Aorta (tissue), 5 donors: ENCODE results near the gene C4orf46. TPM values are rescaled to one million over a fixed set of nuclear protein-coding genes. Genes with fewer than 3 reads are reported as not detected.

ENCODE experiments used
- ATAC-seq: fragments of 200-7000 bp; cut with Tn5 transposase; one replicate; pipeline ENCODE4 v1.9.1; 2022; ENCODE audit warnings: moderate library complexity; ENCODE audit not compliant: low FRiP score
- DNase-seq, 2 donors: peaks; one replicate each; pipeline ENCODE4 v3.0.0-alpha.2; 2020
- H3K27ac ChIP-seq, 2 donors: one replicate each; pipeline ENCODE4 v1.5.1; 2013; ENCODE audit warnings: low read length in 2 of 2, mild to moderate bottlenecking in 2 of 2, moderate library complexity in 2 of 2, control low read depth in 1 of 2, inconsistent platforms in 1 of 2, low read depth in 1 of 2
- H3K27me3 ChIP-seq, 2 donors: one replicate each; pipeline ENCODE4 v1.6.1; 2013; ENCODE audit warnings: control low read depth in 1 of 2, low read length in 1 of 2, mild to moderate bottlenecking in 1 of 2, moderate library complexity in 1 of 2; ENCODE audit not compliant: insufficient read depth in 2 of 2, control insufficient read depth in 1 of 2
- H3K36me3 ChIP-seq, 2 donors: one replicate each; pipeline ENCODE4 v1.6.1; 2013; ENCODE audit warnings: control low read depth in 1 of 2, low read length in 1 of 2, mild to moderate bottlenecking in 1 of 2; ENCODE audit not compliant: insufficient read depth in 2 of 2, control insufficient read depth in 1 of 2
- H3K4me1 ChIP-seq, 2 donors: one replicate each; pipeline ENCODE4 v1.6.1; 2013; ENCODE audit warnings: low read length in 2 of 2, control low read depth in 1 of 2, mild to moderate bottlenecking in 1 of 2, moderate library complexity in 1 of 2; ENCODE audit not compliant: insufficient read depth in 2 of 2, control insufficient read depth in 1 of 2
- H3K4me3 ChIP-seq, 2 donors: one replicate each; pipeline ENCODE4 v1.5.1; 2013; ENCODE audit warnings: low read length in 2 of 2, control low read depth in 1 of 2, mild to moderate bottlenecking in 1 of 2
- H3K9me3 ChIP-seq: one replicate; pipeline ENCODE4 v1.6.1; 2013; ENCODE audit warnings: mild to moderate bottlenecking, low read length; ENCODE audit not compliant: control insufficient read depth
- WGBS, 2 donors: extraction: QIAGEN DNeasy Blood & Tissue Kit; methylation state at CpG; one replicate each; pipeline ENCODE4 v1.1.7; 2013; 5-methylcytosine and 5-hydroxymethylcytosine counted together
- intact Hi-C, 2 donors: fragments of 100-400 bp; cut with DNase I; formaldehyde crosslinking; loops; one replicate each; pipeline versions ENCODE4 v1.14.2 to v1.15.0; 2022
- polyA plus RNA-seq, 2 donors: library from polyadenylated mRNA; stranded (reverse); fragments of 200-250 nt; gene quantifications; one replicate each; pipeline ENCODE4 v1.2.3, GENCODE V29; 2013
- total RNA-seq, 2 donors: library from RNA; stranded (reverse); fragmentation: NEBNext Ultra II Directional; extraction: Animal tissue kit (Norgen Biotek cat#: 25700); gene quantifications; one replicate each; pipeline ENCODE4 v1.2.1, GENCODE V29; 2021
- donor health status: healthy with polysubstance abuse.
- donor health status: Bipolar disorder and iron deficiency.
- donor health status: DM: no; HTN: no; CAD: no.
- donor health status: DM: no; HTN: no; CAD: no.
- donor health status: DM: yes; HTN: yes; CAD: no.

C4orf46 gene
- total and polyA plus RNA-seq, 4 donors = 1.8 to 3.0 (median 2.5) TPM

- Histone ChIP-seq H3K36me3 (peaks cover 0 to 2% of the 10 kb centered on the region in 2 donors), H3K27me3 (no peaks in the 10 kb centered on the region), H3K4me3 (no peak overlapping the region), H3K27ac (no peak overlapping the region), H3K4me1 (no peaks in the 10 kb centered on the region), H3K9me3 (no peaks in the 10 kb centered on the region)
- WGBS, 2 donors = 96 to 99% methylated on average over 2 of the region's 2 CpGs
- ATAC-seq = no peak
- intact Hi-C loops = no loop called here
- no peak for DNase-seq
These were observed 7.1 kb upstream of the C4orf46 start for GRCh38 chr4:158678767-158679166.

- WGBS, 2 donors = 83% methylated on average over 5 of the region's 5 CpGs
- ATAC-seq (no peak), DNase-seq (no peak)
- no peaks in the 10 kb centered on the region for H3K9me3 ChIP-seq
- H3K4me3 ChIP-seq = no peak overlapping the region
- no peak overlapping the region for H3K27ac ChIP-seq
- H3K27me3 ChIP-seq = no peaks in the 10 kb centered on the region
- intact Hi-C loops = no loop called here
- no peaks in the 10 kb centered on the region for H3K4me1 ChIP-seq
- H3K36me3 ChIP-seq = no peaks in the 10 kb centered on the region
These were observed 4.4 kb upstream of the C4orf46 start for GRCh38 chr4:158676076-158676475.

- no peak overlapping the region for H3K4me3 ChIP-seq
- intact Hi-C loops = loop anchor here in 1 of 2 donors (5.0 kb wide), 1 partner anchor 556 kb away; no protein-coding TSS in a partner anchor
- no peaks in the 10 kb centered on the region for H3K27me3 ChIP-seq
- H3K36me3 ChIP-seq = no peaks in the 10 kb centered on the region
- H3K4me1 ChIP-seq = no peaks in the 10 kb centered on the region
- WGBS, 2 donors = 48 to 50% methylated on average over 3 of the region's 3 CpGs
- DNase-seq (no peak), ATAC-seq (no peak)
- H3K9me3 ChIP-seq = no peaks in the 10 kb centered on the region
- no peak overlapping the region for H3K27ac ChIP-seq
These were observed 1.9 kb upstream of the C4orf46 start for GRCh38 chr4:158673633-158674032.

GRCh38 chr4:158671915-158672806 lies 474 bp upstream of the C4orf46 start, which contains the start of gene ETFDH:
ETFDH (plus strand) TSS chr4:158672296; CDS start chr4:158672457, 161 bp downstream.
- intact Hi-C loops = loop anchor here in 1 of 2 donors (5.0 kb wide), 1 partner anchor 555 kb away; no protein-coding TSS in a partner anchor

DNA sequence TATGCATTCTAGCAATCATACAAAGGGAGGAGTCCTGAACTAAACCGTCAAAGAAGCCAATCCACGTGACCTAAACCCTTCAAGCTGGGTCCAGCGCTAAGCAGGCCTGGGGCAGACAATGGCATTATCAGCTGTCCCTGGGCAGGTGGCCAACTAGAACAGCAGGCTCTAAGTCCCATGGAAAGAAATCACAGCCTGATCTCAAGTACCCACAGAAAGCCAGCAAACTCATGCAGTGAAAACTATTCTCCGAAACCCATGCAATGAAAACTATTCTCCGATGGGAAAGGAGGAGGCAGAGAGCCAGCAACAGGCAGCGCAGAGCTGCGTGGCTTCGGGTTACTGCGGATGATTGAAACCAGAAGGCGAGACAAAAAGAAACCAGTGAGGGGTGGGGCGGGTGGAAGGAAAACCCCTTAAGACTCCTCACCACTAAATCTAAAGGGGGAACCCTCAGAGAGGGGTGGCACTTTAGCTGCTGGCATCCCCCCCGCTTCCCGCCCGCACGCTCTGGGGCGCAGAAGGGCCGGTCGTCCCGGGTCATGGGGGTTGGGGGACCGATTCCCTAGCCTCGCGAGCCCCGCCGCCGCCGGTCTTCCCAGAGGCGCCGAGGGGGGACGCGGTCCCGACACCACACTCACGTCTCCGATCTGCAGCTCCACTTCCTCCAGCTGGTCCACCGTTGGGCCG lies 567 bp downstream of the C4orf46 start:
- 0% methylated on average over 31 to 35 of the region's 35 CpGs for WGBS, 2 donors
- no peaks in the 10 kb centered on the region for H3K9me3 ChIP-seq
- DNase-seq = peak in 1 of 2 donors; percentile 69
- H3K27me3 ChIP-seq = no peaks in the 10 kb centered on the region
- H3K4me3 ChIP-seq = peak overlapping the region; percentile 32 to 59
- H3K4me1 ChIP-seq = no peaks in the 10 kb centered on the region
- H3K36me3 ChIP-seq = no peaks in the 10 kb centered on the region
- H3K27ac ChIP-seq = peak overlapping the region in 1 of 2 donors; percentile 49
- intact Hi-C loops = loop anchor here in 1 of 2 donors (5.0 kb wide), 1 partner anchor 554 kb away; no protein-coding TSS in a partner anchor
- ATAC-seq = peak; percentile 1

More at GRCh38 chr4:158671915-158672806, 474 bp upstream of the C4orf46 start, which contains the start of gene ETFDH:
- Histone ChIP-seq H3K27me3 (no peaks in the 10 kb centered on the region), H3K9me3 (no peaks in the 10 kb centered on the region), H3K36me3 (no peaks in the 10 kb centered on the region), H3K4me3 (peak within 1 kb of the TSS; percentile 32 to 65), H3K4me1 (no peaks in the 10 kb centered on the region), H3K27ac (peak within 1 kb of the TSS; percentile 28 to 49)
- 0 to 1% methylated on average over 58 to 60 of the region's 60 CpGs for WGBS, 2 donors
- ATAC-seq (peak; percentile 98), DNase-seq (peak; percentile 99 to 100)

- Histone ChIP-seq H3K4me3 (no peak overlapping the region), H3K27ac (no peak overlapping the region), H3K4me1 (no peaks in the 10 kb centered on the region), H3K27me3 (no peaks in the 10 kb centered on the region), H3K9me3 (no peaks in the 10 kb centered on the region), H3K36me3 (no peaks in the 10 kb centered on the region)
- no peak for ATAC-seq
- WGBS, 2 donors = 63 to 76% methylated on average over 7 of the region's 7 CpGs
- no peak for DNase-seq
- intact Hi-C loops = no loop called here
These were observed 2.4 kb downstream of the C4orf46 start for GRCh38 chr4:158669310-158669709.

DNA sequence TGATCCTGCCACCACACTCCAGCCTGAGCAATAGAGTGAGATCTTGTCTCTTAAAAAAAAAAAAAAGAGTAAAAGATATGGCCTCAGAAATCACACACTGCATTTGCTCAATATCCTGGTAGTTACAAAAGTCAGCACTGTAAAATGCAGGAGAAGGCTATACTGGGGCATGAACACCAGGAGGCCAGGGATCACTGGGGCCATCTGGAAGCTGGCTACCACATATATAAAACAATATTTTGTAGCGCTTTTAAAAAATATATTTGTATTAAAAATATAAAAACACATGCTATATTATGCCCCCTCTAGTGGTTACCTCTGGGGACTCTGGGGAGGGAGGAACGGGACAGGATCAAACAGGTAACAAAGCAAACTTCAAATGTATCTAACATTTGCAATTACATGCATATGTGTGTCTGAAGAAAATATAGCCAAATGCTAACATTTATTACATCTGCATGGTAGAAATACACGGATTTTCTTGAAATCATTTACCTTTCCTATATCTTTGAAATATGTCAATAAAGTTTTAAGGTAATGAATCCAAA lies 4.0 kb downstream of the C4orf46 start:
- Histone ChIP-seq H3K4me1 (no peaks in the 10 kb centered on the region), H3K27ac (no peak overlapping the region), H3K9me3 (no peaks in the 10 kb centered on the region), H3K27me3 (no peaks in the 10 kb centered on the region), H3K36me3 (no peaks in the 10 kb centered on the region), H3K4me3 (no peak overlapping the region)
- ATAC-seq (no peak), DNase-seq (no peak)
- intact Hi-C loops = no loop called here
- 77 to 85% methylated on average over 3 of the region's 3 CpGs for WGBS, 2 donors

GRCh38 chr4:158666892-158667291 lies 4.8 kb downstream of the C4orf46 start:
- no peak for ATAC-seq
- Histone ChIP-seq H3K9me3 (no peaks in the 10 kb centered on the region), H3K36me3 (no peaks in the 10 kb centered on the region), H3K4me1 (no peaks in the 10 kb centered on the region), H3K27ac (no peak overlapping the region), H3K4me3 (no peak overlapping the region), H3K27me3 (no peaks in the 10 kb centered on the region)
- DNase-seq = no peak
- intact Hi-C loops = no loop called here
- WGBS, 2 donors = 89 to 95% methylated on average over 2 of the region's 2 CpGs
